Glutamatergic neuron (in vitro differentiated cells): ENCODE data around the gene RUNDC3A. TPM values are rescaled to one million over a fixed set of nuclear protein-coding genes. Genes with fewer than 3 reads are reported as not detected.

Experiments
- DNase-seq: peaks from one replicate; pipeline ENCODE4 v3.0.0; 2022
- H3K27ac Mint-ChIP-seq: one replicate; pipeline ENCODE4 v1.8.0; 2020; ENCODE audit warnings: mild to moderate bottlenecking, mixed read lengths, inconsistent platforms; ENCODE audit not compliant: unreplicated experiment
- H3K27me3 Mint-ChIP-seq: one replicate; pipeline ENCODE4 v1.8.0; 2020; ENCODE audit warnings: mild to moderate bottlenecking, moderate library complexity, mixed read lengths, inconsistent platforms; ENCODE audit not compliant: unreplicated experiment
- H3K36me3 Mint-ChIP-seq: one replicate; pipeline ENCODE4 v1.8.0; 2020; ENCODE audit warnings: mild to moderate bottlenecking, mixed read lengths, inconsistent platforms; ENCODE audit not compliant: unreplicated experiment
- H3K4me1 Mint-ChIP-seq: one replicate; pipeline ENCODE4 v1.8.0; 2020; ENCODE audit warnings: mild to moderate bottlenecking, low read depth, mixed read lengths, inconsistent platforms; ENCODE audit not compliant: unreplicated experiment
- H3K4me3 Mint-ChIP-seq: one replicate; pipeline ENCODE4 v1.8.0; 2020; ENCODE audit warnings: mild to moderate bottlenecking, mixed read lengths, inconsistent platforms; ENCODE audit not compliant: unreplicated experiment
- H3K9me3 Mint-ChIP-seq: one replicate; pipeline ENCODE4 v1.8.0; 2020; ENCODE audit warnings: mild to moderate bottlenecking, moderate library complexity, mixed read lengths, inconsistent platforms; ENCODE audit not compliant: unreplicated experiment
- CTCF ChIP-seq: fragments of 200-600 bp; sonication (generic); IDR thresholded peaks from one replicate; pipeline ENCODE4 v1.5.0; 2021; ENCODE audit not compliant: partially characterized antibody, unreplicated experiment
- total RNA-seq: library from RNA; stranded (reverse); fragmentation: NEBNext Ultra II Directional; extraction: Animal tissue kit (Norgen Biotek cat#: 25700); gene quantifications from one replicate; pipeline ENCODE4 v1.2.1, GENCODE V29; 2021; ENCODE audit not compliant: unreplicated experiment

Gene RUNDC3A
- total RNA-seq, 1 donor from 2014 or later: 282 TPM

GRCh38 chr17:44266402-44267164 is 41.8 kb upstream of the RUNDC3A start:
- H3K4me3 Mint-ChIP-seq: no peak overlapping the region
- no peak for DNase-seq
- H3K27ac Mint-ChIP-seq: no peak overlapping the region
- H3K27me3 Mint-ChIP-seq: peaks cover 4% of the 10 kb centered on the region
- peaks cover 5% of the 10 kb centered on the region for H3K9me3 Mint-ChIP-seq
- peaks cover 7% of the 10 kb centered on the region for H3K4me1 Mint-ChIP-seq
- H3K36me3 Mint-ChIP-seq: no peaks in the 10 kb centered on the region
- TF ChIP-seq CTCF: no peak

- no peak for TF ChIP-seq CTCF
- H3K27me3 Mint-ChIP-seq: peaks cover 6% of the 10 kb centered on the region
These were observed 41.3 kb upstream of the RUNDC3A start for GRCh38 chr17:44267165-44267455.

GRCh38 chr17:44267818-44268490 is 40.4 kb upstream of the RUNDC3A start, which contains the start of gene SLC4A1:
TSS of gene SLC4A1 (minus strand) at chr17:44268135. CDS start at chr17:44262866, 5,269 bp downstream.
- Mint-ChIP-seq H3K4me3 (no peak within 1 kb of the TSS), H3K27me3 (peaks cover 6% of the 10 kb centered on the region), H3K9me3 (peaks cover 9% of the 10 kb centered on the region), H3K4me1 (peaks cover 17% of the 10 kb centered on the region), H3K27ac (no peak within 1 kb of the TSS), H3K36me3 (no peaks in the 10 kb centered on the region)
- TF ChIP-seq CTCF: no peak
- no peak for DNase-seq

More at GRCh38 chr17:44267165-44267455, 41.3 kb upstream of the RUNDC3A start:
- Mint-ChIP-seq H3K9me3 (peaks cover 7% of the 10 kb centered on the region), H3K4me1 (peaks cover 11% of the 10 kb centered on the region), H3K36me3 (no peaks in the 10 kb centered on the region), H3K4me3 (no peak overlapping the region), H3K27ac (no peak overlapping the region)
- no peak for DNase-seq

- peaks cover 9% of the 10 kb centered on the region for H3K9me3 Mint-ChIP-seq
- H3K4me1 Mint-ChIP-seq: peaks cover 17% of the 10 kb centered on the region
- no peak overlapping the region for H3K27ac Mint-ChIP-seq
- DNase-seq: no peak
- H3K36me3 Mint-ChIP-seq: no peaks in the 10 kb centered on the region
- H3K4me3 Mint-ChIP-seq: no peak overlapping the region
- peaks cover 6% of the 10 kb centered on the region for H3K27me3 Mint-ChIP-seq
- no peak for TF ChIP-seq CTCF
These were observed 39.5 kb upstream of the RUNDC3A start for GRCh38 chr17:44268709-44269534.
